HCT116 (cell line): ENCODE data around the gene C1QB. TPM values are rescaled to one million over a fixed set of nuclear protein-coding genes. Genes with fewer than 3 reads are reported as not detected.

ENCODE experiments used
- ATAC-seq: fragments of 200-7000 bp; cut with Tn5 transposase; 2 replicates; pipeline ENCODE4 v1.9.1; 2020; ENCODE audit warnings: mild to moderate bottlenecking, moderate library complexity
- BruUV-seq: library from RNA; stranded (reverse); fragments of 400-500 nt; replicated peaks from 2 replicates; lab custom pipeline; 2021; lab: Mats Ljungman, UMichigan
- CTCF ChIA-PET: fragments of 300-600 bp; sonication (Branson Sonifier 250); formaldehyde crosslinking; loops from one replicate; lab custom pipeline; 2021; ENCODE audit warnings: antibody characterized with exemption; lab: Charles Lee
- POLR2A ChIA-PET: fragments of 300-600, 350-600 bp; sonication (Branson Sonifier 250); formaldehyde crosslinking; loops from one replicate; lab custom pipeline; 2021; ENCODE audit warnings: antibody characterized with exemption; lab: Charles Lee
- RAD21 ChIA-PET, 2 experiments: fragments of 300-600 bp; sonication (Branson Sonifier 250); formaldehyde crosslinking; loops; one replicate each; lab custom pipeline; 2023; ENCODE audit warnings: low total read pairs in 2 of 2; ENCODE audit not compliant: uncharacterized antibody in 2 of 2, unreplicated experiment in 2 of 2, low non-redundant PET in 1 of 2; lab: Charles Lee
- DNase-seq: peaks from one replicate; pipeline ENCODE4 v3.0.0-alpha.2; 2010; ENCODE audit warnings: low read depth, low spot score
- H2AFZ ChIP-seq: fragments of 200-600 bp; shearing (Covaris generic), sonication (generic); 2 replicates; pipeline ENCODE4 v1.6.1; 2017; ENCODE audit warnings: low read depth, mixed run types, mixed read lengths, antibody characterized with exemption, low read length; ENCODE audit not compliant: poor library complexity, severe bottlenecking
- H3K27ac ChIP-seq: 2 replicates; pipeline ENCODE4 v1.5.1; 2012; ENCODE audit warnings: low read depth, low read length
- H3K27me3 ChIP-seq: fragments of 200-600 bp; sonication (generic); 2 replicates; pipeline ENCODE4 v1.6.1; 2016; ENCODE audit warnings: mixed run types, low read length, mixed read lengths; ENCODE audit not compliant: insufficient read depth
- H3K36me3 ChIP-seq, 2 experiments: fragments of 200-500 bp in 1 of 2; fragments of 200-600 bp in 1 of 2; sonication (Bioruptor generic) in 1 of 2; sonication (generic) in 1 of 2; 2 replicates each; pipeline versions ENCODE4 v1.5.1 to v1.6.1; 2014 to 2016; ENCODE audit warnings: low read length in 2 of 2, inconsistent platforms in 1 of 2, mixed read lengths in 1 of 2, mixed run types in 1 of 2; ENCODE audit not compliant: insufficient read depth in 2 of 2, control insufficient read depth in 1 of 2
- H3K4me1 ChIP-seq, 2 experiments: fragments of 200-600 bp in 1 of 2; sonication (generic) in 1 of 2; 2 replicates each; pipeline versions ENCODE4 v1.5.1 to v1.6.1; 2012 to 2017; ENCODE audit warnings: low read length in 2 of 2, inconsistent platforms in 1 of 2, mild to moderate bottlenecking in 1 of 2, mixed read lengths in 1 of 2, mixed run types in 1 of 2, moderate library complexity in 1 of 2; ENCODE audit not compliant: insufficient read depth in 2 of 2, control insufficient read depth in 1 of 2
- H3K4me2 ChIP-seq: fragments of 200-600 bp; sonication (generic); 2 replicates; pipeline ENCODE4 v1.6.1; 2017; ENCODE audit warnings: mixed run types, low read length, mixed read lengths
- H3K4me3 ChIP-seq, 2 experiments: fragments of 200-600 bp in 1 of 2; sonication (generic) in 1 of 2; replicated peaks in 1 of 2; 2 replicates each; pipeline ENCODE4 v1.5.1; 2011 to 2016; ENCODE audit warnings: low read length in 2 of 2, control low read depth in 1 of 2, low read depth in 1 of 2, mild to moderate bottlenecking in 1 of 2, mixed read lengths in 1 of 2, mixed run types in 1 of 2
- H3K79me2 ChIP-seq: fragments of 200-600 bp; sonication (generic); 2 replicates; pipeline ENCODE4 v1.6.1; 2017; ENCODE audit warnings: mild to moderate bottlenecking, mixed run types, low read length, moderate library complexity, mixed read lengths; ENCODE audit not compliant: insufficient read depth
- H3K9ac ChIP-seq: fragments of 200-600 bp; sonication (generic); 2 replicates; pipeline ENCODE4 v1.6.1; 2016; ENCODE audit warnings: low read length, mixed read lengths
- H3K9me2 ChIP-seq: fragments of 200-600 bp; sonication (generic), shearing (Covaris generic); 2 replicates; pipeline ENCODE4 v1.6.1; 2017; ENCODE audit warnings: mixed run types, mild to moderate bottlenecking, moderate library complexity; ENCODE audit not compliant: insufficient read depth
- H3K9me3 ChIP-seq, 2 experiments: fragments of 200-500 bp in 1 of 2; fragments of 200-600 bp in 1 of 2; sonication (Bioruptor generic) in 1 of 2; sonication (generic) in 1 of 2; 2 replicates each; pipeline ENCODE4 v1.6.1; 2014 to 2017; ENCODE audit warnings: low read length in 2 of 2, mixed read lengths in 2 of 2, inconsistent platforms in 1 of 2, low read depth in 1 of 2, mild to moderate bottlenecking in 1 of 2, mixed run types in 1 of 2, moderate library complexity in 1 of 2; ENCODE audit not compliant: control insufficient read depth in 1 of 2, insufficient read depth in 1 of 2
- H4K20me1 ChIP-seq: fragments of 200-600 bp; sonication (generic), shearing (Covaris generic); 2 replicates; pipeline ENCODE4 v1.6.1; 2017; ENCODE audit warnings: mixed run types, mild to moderate bottlenecking, moderate library complexity; ENCODE audit not compliant: insufficient read depth
- CEBPB ChIP-seq: IDR thresholded peaks from 2 replicates; pipeline ENCODE4 v1.6.1; 2012; ENCODE audit warnings: low read depth
- EGR1 ChIP-seq: IDR thresholded peaks from 2 replicates; pipeline ENCODE4 v1.6.1; 2012; ENCODE audit warnings: low read depth
- ELF1 ChIP-seq: IDR thresholded peaks from 2 replicates; pipeline ENCODE4 v1.6.1; 2012; ENCODE audit warnings: low read depth, borderline replicate concordance
- EZH2 ChIP-seq: fragments of 200-600 bp; sonication (generic); IDR thresholded peaks from 2 replicates; pipeline ENCODE4 v1.6.1; 2017; ENCODE audit warnings: antibody characterized with exemption, mixed run types
- JUND ChIP-seq: IDR thresholded peaks from 2 replicates; pipeline ENCODE4 v1.6.1; 2012
- RAD21 ChIP-seq: IDR thresholded peaks from 2 replicates; pipeline ENCODE4 v1.6.1; 2012; ENCODE audit warnings: low read depth, mild to moderate bottlenecking
- SIN3A ChIP-seq: IDR thresholded peaks from 2 replicates; pipeline ENCODE4 v1.6.1; 2012; ENCODE audit warnings: low read depth
- TCF7L2 ChIP-seq: IDR thresholded peaks from 2 replicates; pipeline ENCODE4 v1.7.0; 2011; ENCODE audit warnings: borderline replicate concordance, inconsistent platforms; ENCODE audit not compliant: insufficient read depth, insufficient read length; ENCODE audit errors: extremely low read depth
- YY1 ChIP-seq: IDR thresholded peaks from 2 replicates; pipeline ENCODE4 v1.6.1; 2011; ENCODE audit warnings: low read length, low read depth, moderate library complexity, mild to moderate bottlenecking; ENCODE audit not compliant: insufficient replicate concordance; ENCODE audit errors: extremely low read depth
- ZFX ChIP-seq: fragments of 450-650 bp; IDR thresholded peaks from 2 replicates; pipeline ENCODE4 v1.6.1; 2017
- ZNF274 ChIP-seq: fragments of 200-500 bp; sonication (Bioruptor generic); IDR thresholded peaks from 2 replicates; pipeline ENCODE4 v1.6.1; 2014; ENCODE audit warnings: mild to moderate bottlenecking, low read depth, low read length, inconsistent platforms
- intact Hi-C: fragments of 100-400 bp; cut with micrococcal nuclease; formaldehyde crosslinking; loops from 2 replicates; pipeline ENCODE4 v1.10.0; 2022
- total RNA-seq: library from RNA; stranded (reverse); gene quantifications from one replicate; pipeline ENCODE4 v1.2.1, GENCODE V29; 2021; ENCODE audit not compliant: unreplicated experiment
- TF ChIP-seq, protein P1 (sequence below): IDR thresholded peaks from 2 replicates; pipeline ENCODE4 v1.6.1; 2012

The C1QB gene
- total RNA-seq, 1 experiment from 2014 or later = 0.32 TPM

DNA sequence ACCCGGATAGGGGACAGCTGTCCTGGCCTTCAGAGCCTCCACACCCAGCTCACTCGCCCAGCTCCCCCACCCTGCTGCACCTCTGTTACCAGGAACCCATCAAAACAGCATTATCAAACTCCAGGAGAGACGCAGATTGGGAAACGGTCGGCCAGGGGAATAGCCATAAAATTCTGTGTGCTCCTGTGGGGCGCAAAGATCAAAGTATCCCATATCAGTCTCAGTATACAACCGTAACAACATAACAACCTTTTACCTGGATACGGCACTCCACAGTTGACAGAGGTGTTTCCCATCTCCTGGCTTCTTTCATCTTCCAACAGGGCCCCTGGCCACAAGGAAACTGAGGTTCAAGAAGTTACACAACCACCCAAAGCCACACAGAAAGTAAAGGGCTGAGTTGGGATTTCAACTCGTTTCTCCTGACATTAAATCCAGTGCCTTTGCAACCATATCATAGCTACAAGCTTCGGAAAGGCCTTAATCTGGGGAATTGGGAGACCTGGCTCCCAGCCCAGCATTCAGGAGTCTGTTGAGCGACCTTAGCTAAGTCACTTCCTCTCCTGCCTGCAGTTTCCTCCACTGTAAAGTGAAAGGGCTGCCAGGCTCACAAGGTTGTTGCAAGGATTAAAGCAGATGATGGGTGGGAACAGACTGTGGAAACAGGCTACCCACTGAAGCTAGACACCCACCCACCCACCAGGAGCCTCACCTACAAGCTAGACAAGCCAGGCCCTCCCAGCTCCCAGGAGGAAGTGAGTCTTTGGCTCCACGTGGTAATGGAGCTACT, 49.5 kb downstream of the C1QB start:
- Histone ChIP-seq H3K9me2 (no peaks in the 10 kb centered on the region), H3K4me1 (peaks cover 0 to 13% of the 10 kb centered on the region in 2 experiments; a peak in 3 of 4 replicates), H3K27me3 (no peaks in the 10 kb centered on the region), H3K4me2 (no peak overlapping the region), H3K36me3 (no peaks in the 10 kb centered on the region), H4K20me1 (no peaks in the 10 kb centered on the region), H3K79me2 (no peaks in the 10 kb centered on the region), H3K9me3 (no peaks in the 10 kb centered on the region), H3K4me3 (no peak overlapping the region), H3K9ac (no peak overlapping the region), H2AFZ (no peak overlapping the region), H3K27ac (no peak overlapping the region)
- ChIA-PET POLR2A (no interaction called here), CTCF (interaction anchor here (0.9 to 4.0 kb wide), 3 partner anchors 28 to 228 kb away, joined by 3 to 83 read pairs (median 6); no protein-coding TSS in a partner anchor), RAD21 (interaction anchor here in 1 of 2 experiments (0.6 kb wide), 1 partner anchor 86 kb away, joined by 3 read pairs; no protein-coding TSS in a partner anchor)
- intact Hi-C loops = no loop called here
- ATAC-seq = no peak
- no peak for DNase-seq
- no TSS peak for BruUV-seq
- TF ChIP-seq EGR1 (no peak), ELF1 (no peak), JUND (no peak), EZH2 (no peak), ZNF274 (no peak), CEBPB (no peak), RAD21 (no peak), TCF7L2 (no peak), ZFX (no peak), SIN3A (no peak), YY1 (no peak)
- TF ChIP-seq, protein P1, sequence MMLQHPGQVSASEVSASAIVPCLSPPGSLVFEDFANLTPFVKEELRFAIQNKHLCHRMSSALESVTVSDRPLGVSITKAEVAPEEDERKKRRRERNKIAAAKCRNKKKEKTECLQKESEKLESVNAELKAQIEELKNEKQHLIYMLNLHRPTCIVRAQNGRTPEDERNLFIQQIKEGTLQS = no peak
